ENCODE data around the gene ROR1. TPM values are rescaled to one million over a fixed set of nuclear protein-coding genes. Genes with fewer than 3 reads are reported as not detected.

ROR1 gene
- total RNA-seq, 1 experiment from 2014 or later, result 19.0 TPM

GRCh38 chr1:63950023-63950422 is 176.2 kb downstream of the ROR1 start:
- no peak overlapping the region for H3K4me3 ChIP-seq
- no TSS peak for BruUV-seq (replicated peaks)
- CTCF ChIA-PET, result no interaction called here
- DNase-seq, result no peak
- intact Hi-C loops (cut with micrococcal nuclease; ENCODE audit: unreplicated experiment), result no loop called here
- 0 out of 2 replicates have a peak, but pooled peaks cover 3% of the 10 kb centered on the region for H3K36me3 ChIP-seq (ENCODE audit: low read depth)
- no peak overlapping the region for H3K4me2 ChIP-seq
- peaks cover 9% of the 10 kb centered on the region; the same call in 1 of the 2 replicates for H3K79me2 ChIP-seq (ENCODE audit: low read depth)
- TF ChIP-seq EZH2 (IDR thresholded peaks at IDR 0.05; ENCODE audit: low read depth) (no peak), CTCF (conservative IDR thresholded peaks at IDR 0.05) (no peak)
- no peaks in the 10 kb centered on the region for H3K9me2 ChIP-seq (ENCODE audit: insufficient read depth)
- no peak overlapping the region for H3K27ac ChIP-seq
- H3K4me1 ChIP-seq (replicated peaks; ENCODE audit: insufficient read depth), result 0 out of 2 replicates have a peak, but pooled peaks cover 5% of the 10 kb centered on the region
- POLR2A ChIA-PET (ENCODE audit: unreplicated experiment), result no interaction called here
- no peaks in the 10 kb centered on the region for H3K27me3 ChIP-seq (ENCODE audit: insufficient read depth, low read depth)
- peaks cover 12% of the 10 kb centered on the region; the same call in 1 of the 2 replicates for H3K9me3 ChIP-seq (ENCODE audit: insufficient read depth, low read depth)
- no peaks in the 10 kb centered on the region; the same call in 1 of the 2 replicates for H3F3A ChIP-seq (ENCODE audit: insufficient read depth, low read depth)
- H2AFZ ChIP-seq, result no peak overlapping the region
- H4K20me1 ChIP-seq (ENCODE audit: insufficient read depth), result no peaks in the 10 kb centered on the region

- TF ChIP-seq EZH2 (IDR thresholded peaks at IDR 0.05; ENCODE audit: low read depth) (no peak), CTCF (conservative IDR thresholded peaks at IDR 0.05) (no peak)
- Histone ChIP-seq H3K36me3 (ENCODE audit: low read depth) (0 out of 2 replicates have a peak, but pooled peaks cover 3% of the 10 kb centered on the region), H3K79me2 (ENCODE audit: low read depth) (peaks cover 7% of the 10 kb centered on the region; the same call in 1 of the 2 replicates), H3K4me1 (replicated peaks; ENCODE audit: insufficient read depth) (0 out of 2 replicates have a peak, but pooled peaks cover 5% of the 10 kb centered on the region), H3K4me3 (no peak overlapping the region), H4K20me1 (ENCODE audit: insufficient read depth) (no peaks in the 10 kb centered on the region), H3K9me3 (ENCODE audit: insufficient read depth, low read depth) (peaks cover 12% of the 10 kb centered on the region; the same call in 1 of the 2 replicates), H2AFZ (no peak overlapping the region), H3K4me2 (no peak overlapping the region), H3K27me3 (ENCODE audit: insufficient read depth, low read depth) (no peaks in the 10 kb centered on the region), H3K27ac (no peak overlapping the region), H3F3A (ENCODE audit: insufficient read depth, low read depth) (no peaks in the 10 kb centered on the region; the same call in 1 of the 2 replicates), H3K9me2 (ENCODE audit: insufficient read depth) (no peaks in the 10 kb centered on the region)
- intact Hi-C loops (cut with micrococcal nuclease; ENCODE audit: unreplicated experiment), result no loop called here
- no TSS peak for BruUV-seq (replicated peaks)
- POLR2A ChIA-PET (ENCODE audit: unreplicated experiment), result interaction anchor here (0.7 kb wide), 1 partner anchor 11 kb away, joined by 7 read pairs; no protein-coding TSS in a partner anchor
- no peak for DNase-seq
- CTCF ChIA-PET, result no interaction called here
Measured at GRCh38 chr1:63951059-63951946, 177.5 kb downstream of the ROR1 start.

- intact Hi-C loops (cut with micrococcal nuclease; ENCODE audit: unreplicated experiment), result no loop called here
- Histone ChIP-seq H3F3A (ENCODE audit: insufficient read depth, low read depth) (0 out of 2 replicates have a peak, but pooled peaks cover 6% of the 10 kb centered on the region), H3K79me2 (ENCODE audit: low read depth) (peaks cover 5% of the 10 kb centered on the region; the same call in 1 of the 2 replicates), H3K4me3 (no peak overlapping the region), H3K9me3 (ENCODE audit: insufficient read depth, low read depth) (peaks cover 21% of the 10 kb centered on the region; the same call in 1 of the 2 replicates), H3K27ac (no peak overlapping the region), H3K36me3 (ENCODE audit: low read depth) (0 out of 2 replicates have a peak, but pooled peaks cover 3% of the 10 kb centered on the region), H3K4me1 (replicated peaks; ENCODE audit: insufficient read depth) (no peaks in the 10 kb centered on the region), H3K9me2 (ENCODE audit: insufficient read depth) (no peaks in the 10 kb centered on the region), H3K27me3 (ENCODE audit: insufficient read depth, low read depth) (no peaks in the 10 kb centered on the region), H2AFZ (no peak overlapping the region), H4K20me1 (ENCODE audit: insufficient read depth) (no peaks in the 10 kb centered on the region), H3K4me2 (no peak overlapping the region)
- no TSS peak for BruUV-seq (replicated peaks)
- no peak for TF ChIP-seq CTCF (conservative IDR thresholded peaks at IDR 0.05)
- no peak for TF ChIP-seq EZH2 (IDR thresholded peaks at IDR 0.05; ENCODE audit: low read depth)
- ChIA-PET POLR2A (ENCODE audit: unreplicated experiment) (interaction anchor here (0.7 kb wide), 1 partner anchor 46 kb away, joined by 3 read pairs; no protein-coding TSS in a partner anchor), CTCF (no interaction called here)
- DNase-seq, result no peak
Measured at GRCh38 chr1:63954187-63954586, 180.4 kb downstream of the ROR1 start.
